Measurements from ENCODE around the gene EPB41. TPM values are rescaled to one million over a fixed set of nuclear protein-coding genes. Genes with fewer than 3 reads are reported as not detected.

EPB41 gene
- total RNA-seq, 2 experiments from 2014 or later: 162 to 170 TPM

DNA sequence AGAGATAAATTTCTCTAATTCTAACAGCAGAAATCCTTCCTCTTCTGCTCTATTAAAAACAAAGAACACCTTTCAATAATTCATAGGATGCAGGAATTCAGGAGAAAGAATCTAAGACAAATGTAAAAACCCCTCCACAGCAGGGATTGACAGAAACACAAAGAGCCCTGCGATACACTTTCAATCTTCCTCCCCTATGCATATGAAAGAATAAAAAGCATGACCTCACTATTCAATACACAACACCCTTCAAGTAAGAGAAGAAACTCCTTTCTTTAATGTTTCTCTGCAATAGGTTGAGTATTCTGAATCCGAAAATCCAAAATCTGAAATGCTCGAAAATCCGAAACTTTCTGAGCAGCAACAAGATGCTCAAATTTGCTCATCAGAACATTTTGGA is 250.2 kb downstream of the EPB41 start:
- Mint-ChIP-seq H3K36me3 (peaks cover 24% of the 10 kb centered on the region), H3K27ac (no peak overlapping the region), H3K9me3 (no peaks in the 10 kb centered on the region), H3K27me3 (no peaks in the 10 kb centered on the region), H3K4me1 (peaks cover 50% of the 10 kb centered on the region), H3K4me3 (no peak overlapping the region)
- POLR2A ChIA-PET: no interaction called here
- ATAC-seq (ENCODE audit: low read depth) (no peak), DNase-seq (no peak)

DNA sequence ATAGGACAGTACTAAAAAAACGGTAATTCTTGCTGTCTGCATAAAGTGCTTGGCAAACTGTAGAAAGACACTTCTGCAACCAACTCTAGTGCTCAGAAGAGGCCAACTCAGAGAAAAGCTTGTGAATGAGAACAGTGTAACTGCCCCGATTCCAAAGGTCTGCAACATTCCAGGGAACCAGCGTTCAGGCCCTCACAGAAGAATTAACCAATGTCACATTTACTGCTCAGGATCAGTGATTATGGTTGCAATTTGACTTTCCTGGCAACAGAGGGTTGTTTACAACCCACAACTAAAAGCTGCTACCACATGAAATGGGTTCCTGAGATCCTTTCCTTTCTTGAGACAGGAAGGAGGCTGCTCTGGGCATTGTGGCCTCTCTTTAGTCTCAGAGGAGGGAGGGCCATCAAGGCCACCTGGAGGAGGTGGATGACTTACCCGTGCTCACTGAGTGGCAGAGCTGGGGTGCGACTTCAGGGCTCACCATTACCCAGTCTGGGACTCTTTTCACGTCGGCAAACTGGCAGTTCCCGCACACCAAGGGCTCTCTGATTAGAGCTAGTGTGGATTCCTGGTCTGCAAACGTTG is 252.0 kb downstream of the EPB41 start:
- Mint-ChIP-seq H3K4me3 (no peak overlapping the region), H3K9me3 (no peaks in the 10 kb centered on the region), H3K27ac (peak overlapping the region; percentile 56), H3K36me3 (peaks cover 26% of the 10 kb centered on the region), H3K4me1 (peaks cover 59% of the 10 kb centered on the region), H3K27me3 (no peaks in the 10 kb centered on the region)
- POLR2A ChIA-PET: interaction anchor here (0.5 to 2.8 kb wide), 3 partner anchors 8 to 14 kb away, joined by 3 to 25 read pairs (median 4); partner anchors contain the start of gene SRSF4
- ATAC-seq (ENCODE audit: low read depth) (peak; percentile 48), DNase-seq (peak; percentile 30)

DNA sequence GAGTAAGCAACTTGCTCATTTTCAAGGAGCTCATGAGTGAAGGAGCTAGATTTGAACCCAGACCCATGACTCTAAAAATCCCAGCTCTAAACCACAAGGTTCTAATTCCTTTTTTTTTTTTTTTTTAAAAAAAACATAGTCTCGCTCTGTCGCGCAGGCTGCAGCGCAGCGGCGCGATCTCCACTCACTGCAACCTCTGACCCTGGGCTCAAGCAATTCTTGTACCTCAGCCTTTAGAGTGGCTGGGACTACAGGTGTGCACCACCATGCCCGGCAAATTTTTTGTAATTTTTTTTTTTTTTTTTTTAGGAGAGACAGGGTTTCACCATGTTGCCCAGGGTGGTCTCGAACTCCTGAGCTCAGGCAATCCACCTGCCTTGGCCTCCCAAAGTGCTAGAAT is 253.5 kb downstream of the EPB41 start:
- H3K9me3 Mint-ChIP-seq: no peaks in the 10 kb centered on the region
- H3K4me3 Mint-ChIP-seq: no peak overlapping the region
- H3K36me3 Mint-ChIP-seq: peaks cover 36% of the 10 kb centered on the region

More for the DNA sequence above, 253.5 kb downstream of the EPB41 start:
- ATAC-seq (ENCODE audit: low read depth) (no peak), DNase-seq (no peak)
- Mint-ChIP-seq H3K27ac (no peak overlapping the region), H3K27me3 (no peaks in the 10 kb centered on the region), H3K4me1 (peaks cover 68% of the 10 kb centered on the region)
- POLR2A ChIA-PET: interaction anchor here (0.6 to 2.8 kb wide), 3 partner anchors 13 to 415 kb away, joined by 3 to 25 read pairs (median 4); partner anchors contain the start of gene SRSF4

Other genes starting within 250 kb of the EPB41 start
- 10 to 100 TPM; 31.7 to 32.7 TPM for gene GMEB1, start 245.8 kb upstream of the EPB41 start, total RNA-seq
- 10 to 100 TPM; 62.5 to 70.2 TPM for gene YTHDF2, start 177.6 kb upstream of the EPB41 start, total RNA-seq
- not detected for gene OPRD1, start 102.4 kb upstream of the EPB41 start, total RNA-seq
- gene TMEM200B, start 209.3 kb downstream of the EPB41 start, total RNA-seq: not detected